Activated T-cell treated with anti-CD3 and anti-CD28 coated beads, Interleukin-2, amount 50 U/mL, for 24 hours (primary cell): Measurements from ENCODE around the gene RELCH.

ENCODE experiments used
- DNase-seq: peaks from one replicate; pipeline ENCODE4 v3.0.0-alpha.2; 2020
- H3K27ac Mint-ChIP-seq: 2 replicates; pipeline ENCODE4 v1.8.0; 2020; ENCODE audit warnings: mild to moderate bottlenecking, mixed read lengths
- H3K27me3 Mint-ChIP-seq: 2 replicates; pipeline ENCODE4 v1.8.0; 2020; ENCODE audit warnings: mixed read lengths
- H3K36me3 Mint-ChIP-seq: 2 replicates; pipeline ENCODE4 v1.8.0; 2020; ENCODE audit warnings: low read depth, mixed read lengths
- H3K4me1 Mint-ChIP-seq: 2 replicates; pipeline ENCODE4 v1.8.0; 2020; ENCODE audit warnings: low read depth, mixed read lengths
- H3K4me3 Mint-ChIP-seq: 2 replicates; pipeline ENCODE4 v1.8.0; 2020; ENCODE audit warnings: mild to moderate bottlenecking, moderate library complexity, mixed read lengths
- H3K9me3 Mint-ChIP-seq: 2 replicates; pipeline ENCODE4 v1.8.0; 2020; ENCODE audit warnings: mixed read lengths

RELCH gene

GRCh38 chr18:62172298-62172697, 14.8 kb upstream of the RELCH start:
- H3K4me3 Mint-ChIP-seq, result no peak overlapping the region
- H3K27ac Mint-ChIP-seq, result no peak overlapping the region
- no peaks in the 10 kb centered on the region for H3K27me3 Mint-ChIP-seq
- no peaks in the 10 kb centered on the region for H3K9me3 Mint-ChIP-seq
- peaks cover 9% of the 10 kb centered on the region for H3K4me1 Mint-ChIP-seq
- H3K36me3 Mint-ChIP-seq, result peaks cover 3% of the 10 kb centered on the region
- no peak for DNase-seq

GRCh38 chr18:62175521-62175920, 11.5 kb upstream of the RELCH start:
- Mint-ChIP-seq H3K4me3 (no peak overlapping the region), H3K9me3 (no peaks in the 10 kb centered on the region), H3K36me3 (no peaks in the 10 kb centered on the region), H3K4me1 (peaks cover 16% of the 10 kb centered on the region), H3K27me3 (no peaks in the 10 kb centered on the region), H3K27ac (no peak overlapping the region)
- no peak for DNase-seq

DNA sequence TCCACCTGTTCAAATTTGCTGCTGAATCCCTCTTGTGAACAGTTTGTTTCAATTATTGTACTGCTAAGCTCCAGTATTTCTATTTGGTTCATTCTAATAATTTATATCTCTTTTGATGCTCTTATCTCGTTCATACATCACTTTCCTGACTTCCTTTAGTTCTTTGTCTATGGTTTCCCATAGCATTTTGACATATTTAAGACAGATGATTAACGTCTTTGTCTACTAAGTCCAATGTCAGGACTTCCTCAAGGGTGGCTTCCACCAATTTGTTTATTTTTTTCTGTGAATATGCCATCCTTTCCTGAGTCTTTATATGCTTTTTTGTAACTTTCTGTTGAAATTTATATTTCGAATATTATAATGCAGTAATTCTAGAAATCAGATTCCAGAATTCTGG, 9.8 kb upstream of the RELCH start:
- H3K4me1 Mint-ChIP-seq, result peaks cover 16% of the 10 kb centered on the region
- no peak for DNase-seq
- H3K36me3 Mint-ChIP-seq, result no peaks in the 10 kb centered on the region
- no peaks in the 10 kb centered on the region for H3K27me3 Mint-ChIP-seq
- no peaks in the 10 kb centered on the region for H3K9me3 Mint-ChIP-seq
- H3K4me3 Mint-ChIP-seq, result no peak overlapping the region
- H3K27ac Mint-ChIP-seq, result no peak overlapping the region

- Mint-ChIP-seq H3K4me1 (peaks cover 20% of the 10 kb centered on the region), H3K27ac (no peak overlapping the region), H3K9me3 (no peaks in the 10 kb centered on the region), H3K27me3 (no peaks in the 10 kb centered on the region), H3K4me3 (no peak overlapping the region), H3K36me3 (no peaks in the 10 kb centered on the region)
- DNase-seq, result no peak
Measured at GRCh38 chr18:62179213-62179612, 7.8 kb upstream of the RELCH start.

GRCh38 chr18:62182220-62182619, 4.8 kb upstream of the RELCH start:
- DNase-seq, result no peak

DNA sequence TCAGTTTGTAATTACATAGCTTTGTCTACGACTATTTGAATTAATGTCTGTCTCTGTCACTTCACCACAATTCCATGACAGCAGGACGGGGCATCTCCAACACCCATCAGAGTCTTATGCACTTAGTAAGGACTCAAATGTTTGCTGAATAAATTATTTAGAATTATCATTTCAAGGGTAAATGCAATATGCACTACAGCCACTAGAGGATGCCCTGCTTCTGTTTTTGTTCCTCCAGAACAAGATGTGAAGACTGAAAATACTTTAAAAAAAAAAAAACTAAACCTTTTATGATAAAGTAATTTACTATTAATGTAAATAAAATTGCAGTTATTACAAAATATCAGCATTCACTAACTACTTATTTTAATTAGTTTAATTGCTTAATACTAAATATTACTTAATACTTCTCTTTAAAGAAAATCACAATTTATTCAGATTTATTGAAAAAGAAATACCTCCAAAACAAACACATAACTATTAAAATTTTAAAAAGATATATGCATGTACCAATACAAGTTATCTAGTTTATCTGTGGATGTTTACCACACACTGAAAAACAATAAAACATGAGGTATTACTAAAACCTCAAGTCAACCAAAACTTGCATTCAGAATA, 3.4 kb upstream of the RELCH start:
- Mint-ChIP-seq H3K4me3 (no peak overlapping the region), H3K27me3 (no peaks in the 10 kb centered on the region), H3K9me3 (no peaks in the 10 kb centered on the region), H3K4me1 (peaks cover 30% of the 10 kb centered on the region), H3K27ac (no peak overlapping the region), H3K36me3 (peaks cover 22% of the 10 kb centered on the region)
- no peak for DNase-seq

More at GRCh38 chr18:62182220-62182619, 4.8 kb upstream of the RELCH start:
- Mint-ChIP-seq H3K4me3 (no peak overlapping the region), H3K9me3 (no peaks in the 10 kb centered on the region), H3K36me3 (peaks cover 9% of the 10 kb centered on the region), H3K27ac (no peak overlapping the region), H3K27me3 (no peaks in the 10 kb centered on the region), H3K4me1 (peaks cover 29% of the 10 kb centered on the region)

GRCh38 chr18:62186499-62186773, 619 bp upstream of the RELCH start:
- Mint-ChIP-seq H3K36me3 (peaks cover 46% of the 10 kb centered on the region), H3K4me1 (peaks cover 52% of the 10 kb centered on the region), H3K9me3 (no peaks in the 10 kb centered on the region), H3K27ac (peak overlapping the region; percentile 99), H3K27me3 (no peaks in the 10 kb centered on the region), H3K4me3 (peak overlapping the region; percentile 100)
- no peak for DNase-seq

- H3K4me1 Mint-ChIP-seq, result peaks cover 66% of the 10 kb centered on the region
- DNase-seq, result peak; percentile 48
Measured at GRCh38 chr18:62187543-62188510, 772 bp downstream of the RELCH start.

GRCh38 chr18:62189208-62189607, 2.2 kb downstream of the RELCH start:
- H3K36me3 Mint-ChIP-seq, result peaks cover 65% of the 10 kb centered on the region
- H3K4me1 Mint-ChIP-seq, result peaks cover 76% of the 10 kb centered on the region
- no peak for DNase-seq
- peaks cover 5% of the 10 kb centered on the region for H3K9me3 Mint-ChIP-seq
- no peaks in the 10 kb centered on the region for H3K27me3 Mint-ChIP-seq
- H3K4me3 Mint-ChIP-seq, result peak overlapping the region; percentile 100
- H3K27ac Mint-ChIP-seq, result no peak overlapping the region

More at GRCh38 chr18:62187543-62188510, 772 bp downstream of the RELCH start:
- Mint-ChIP-seq H3K27ac (peak overlapping the region; percentile 99), H3K9me3 (peaks cover 5% of the 10 kb centered on the region), H3K4me3 (peak overlapping the region; percentile 100), H3K36me3 (peaks cover 60% of the 10 kb centered on the region), H3K27me3 (no peaks in the 10 kb centered on the region)

DNA sequence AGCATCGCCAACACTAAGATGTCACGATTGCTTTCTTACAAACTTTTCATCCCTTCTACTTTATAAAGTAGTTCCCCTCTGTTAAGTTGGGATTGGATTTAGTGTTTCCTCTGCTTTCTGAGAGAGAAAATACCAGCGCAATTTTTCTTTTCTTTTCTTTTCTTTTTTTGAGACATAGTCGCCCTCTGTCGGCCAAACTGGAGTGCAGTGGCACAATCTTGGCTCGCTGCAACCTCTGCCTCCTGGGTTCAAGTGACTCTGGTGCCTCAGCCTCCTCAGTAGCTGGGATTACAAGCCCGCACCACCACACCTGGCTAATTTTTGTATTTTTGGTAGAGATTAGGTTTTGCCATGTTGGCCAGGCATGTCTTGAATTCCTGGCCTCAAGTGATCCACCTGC, 9.0 kb downstream of the RELCH start:
- no peak for DNase-seq
- peaks cover 83% of the 10 kb centered on the region for H3K4me1 Mint-ChIP-seq
- H3K27me3 Mint-ChIP-seq, result no peaks in the 10 kb centered on the region
- no peak overlapping the region for H3K4me3 Mint-ChIP-seq
- no peak overlapping the region for H3K27ac Mint-ChIP-seq
- peaks cover 23% of the 10 kb centered on the region for H3K36me3 Mint-ChIP-seq
- H3K9me3 Mint-ChIP-seq, result peaks cover 5% of the 10 kb centered on the region

DNA sequence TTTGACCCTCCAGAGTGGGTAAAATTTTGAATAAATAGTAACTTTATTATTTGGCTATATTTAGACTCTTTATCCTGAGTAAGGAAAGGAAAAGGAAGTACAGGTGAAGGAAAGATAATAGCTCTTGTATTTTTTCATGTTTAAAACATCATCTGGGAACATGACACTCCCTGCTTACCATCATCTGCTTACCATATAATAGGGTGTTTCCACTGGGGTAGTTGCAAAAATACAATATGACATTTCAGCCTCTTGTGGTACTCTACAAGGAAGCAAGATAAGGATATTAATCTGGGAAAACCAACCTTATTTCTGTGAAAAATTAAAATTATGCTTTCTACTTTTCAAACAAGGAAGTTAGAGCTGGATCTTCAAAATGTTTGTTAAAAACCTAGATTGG, 9.9 kb downstream of the RELCH start:
- H3K36me3 Mint-ChIP-seq, result peaks cover 14% of the 10 kb centered on the region
- H3K9me3 Mint-ChIP-seq, result peaks cover 5% of the 10 kb centered on the region
- H3K4me1 Mint-ChIP-seq, result peaks cover 74% of the 10 kb centered on the region
- no peaks in the 10 kb centered on the region for H3K27me3 Mint-ChIP-seq
- no peak for DNase-seq
- H3K4me3 Mint-ChIP-seq, result no peak overlapping the region
- H3K27ac Mint-ChIP-seq, result no peak overlapping the region

GRCh38 chr18:62198259-62198658, 11.2 kb downstream of the RELCH start:
- no peaks in the 10 kb centered on the region for H3K27me3 Mint-ChIP-seq
- DNase-seq, result no peak
- H3K4me3 Mint-ChIP-seq, result no peak overlapping the region
- H3K36me3 Mint-ChIP-seq, result peaks cover 4% of the 10 kb centered on the region
- no peaks in the 10 kb centered on the region for H3K9me3 Mint-ChIP-seq
- peaks cover 62% of the 10 kb centered on the region for H3K4me1 Mint-ChIP-seq
- no peak overlapping the region for H3K27ac Mint-ChIP-seq

DNA sequence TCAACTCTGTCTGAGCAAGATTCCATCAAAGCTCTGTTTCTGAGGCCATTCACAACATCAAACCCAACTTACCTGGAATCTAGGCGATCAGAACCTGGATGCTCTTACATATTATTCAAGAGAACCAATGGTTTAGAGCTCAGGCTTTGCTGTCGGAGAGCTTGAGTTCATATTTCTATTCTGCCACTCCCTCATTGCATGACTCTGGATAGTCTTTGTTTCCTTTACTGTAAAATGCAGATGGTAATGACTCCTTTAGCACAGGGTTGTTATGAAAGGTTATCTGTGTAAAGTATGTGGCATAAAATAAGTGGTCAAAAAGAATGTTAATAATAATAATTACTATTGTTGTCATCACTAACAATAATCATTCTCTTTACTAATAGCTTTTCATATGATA, 12.6 kb downstream of the RELCH start:
- H3K4me3 Mint-ChIP-seq, result no peak overlapping the region
- H3K27ac Mint-ChIP-seq, result no peak overlapping the region
- H3K9me3 Mint-ChIP-seq, result no peaks in the 10 kb centered on the region
- peaks cover 55% of the 10 kb centered on the region for H3K4me1 Mint-ChIP-seq
- H3K27me3 Mint-ChIP-seq, result no peaks in the 10 kb centered on the region
- peaks cover 7% of the 10 kb centered on the region for H3K36me3 Mint-ChIP-seq
- DNase-seq, result no peak

DNA sequence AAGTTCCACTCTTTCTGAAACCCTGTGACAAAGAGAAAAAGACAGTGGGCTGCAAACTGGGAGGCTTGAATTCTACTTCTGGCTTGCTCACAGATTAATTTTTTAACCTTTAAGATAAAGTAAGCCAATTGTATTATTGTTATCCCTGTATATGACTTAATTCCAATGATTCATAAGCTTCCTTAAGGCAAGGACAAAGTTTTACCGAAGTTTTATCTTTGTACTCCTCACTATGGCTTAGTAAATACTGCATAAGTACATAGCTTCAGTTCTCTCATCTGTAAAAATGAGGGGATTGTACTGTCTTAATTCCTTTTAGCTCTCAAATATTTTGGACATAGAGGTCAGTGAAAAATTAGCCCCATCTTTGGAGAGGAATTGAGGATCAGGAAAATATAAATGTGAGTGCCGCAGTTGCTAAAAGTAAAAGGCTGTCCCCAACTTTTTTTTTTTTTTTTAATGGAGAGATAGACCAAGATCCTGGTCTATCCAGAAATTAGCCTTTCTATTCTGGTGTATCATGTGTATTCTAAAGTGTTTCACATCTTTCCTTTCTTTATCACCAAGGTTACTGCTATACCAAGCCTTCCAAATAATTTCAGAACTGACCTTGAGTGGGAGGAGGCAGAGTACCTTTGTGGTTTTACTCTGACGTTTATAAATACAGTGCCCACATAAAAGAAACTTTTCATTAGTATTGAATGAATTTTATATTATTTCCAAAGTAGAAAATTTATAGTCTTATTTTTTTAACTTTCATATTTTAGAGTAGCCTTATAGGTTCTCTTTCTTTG, 13.3 kb downstream of the RELCH start:
- H3K27me3 Mint-ChIP-seq, result no peaks in the 10 kb centered on the region
- no peak overlapping the region for H3K27ac Mint-ChIP-seq
- H3K36me3 Mint-ChIP-seq, result peaks cover 7% of the 10 kb centered on the region
- no peaks in the 10 kb centered on the region for H3K9me3 Mint-ChIP-seq
- no peak for DNase-seq
- H3K4me3 Mint-ChIP-seq, result no peak overlapping the region
- peaks cover 56% of the 10 kb centered on the region for H3K4me1 Mint-ChIP-seq
